Activated CD4-positive, alpha-beta T cell treated with anti-CD3 and anti-CD28 coated beads, Interleukin-2, amount 10 ng/mL, durations not matched to agents 7 days and 5 days (primary cell): Measurements from ENCODE around the gene CAST. TPM values are rescaled to one million over a fixed set of nuclear protein-coding genes. Genes with fewer than 3 reads are reported as not detected.

Experiments used
- CTCF ChIA-PET: fragments of 350-600 bp; sonication (Branson Sonifier 250); formaldehyde crosslinking; loops from one replicate; lab custom pipeline; 2021; ENCODE audit warnings: antibody characterized with exemption; lab: Charles Lee
- POLR2A ChIA-PET: fragments of 350-600 bp; sonication (Branson Sonifier 250); formaldehyde crosslinking; loops from one replicate; lab custom pipeline; 2021; ENCODE audit warnings: antibody characterized with exemption; lab: Charles Lee
- DNase-seq: peaks from one replicate; pipeline ENCODE4 v3.0.0-alpha.2; 2020
- H3K27ac Mint-ChIP-seq: one replicate; pipeline ENCODE4 v1.8.0; 2021; ENCODE audit warnings: mild to moderate bottlenecking, moderate library complexity, mixed read lengths
- H3K27me3 Mint-ChIP-seq: one replicate; pipeline ENCODE4 v1.8.0; 2021; ENCODE audit warnings: mixed read lengths
- H3K36me3 Mint-ChIP-seq: one replicate; pipeline ENCODE4 v1.8.0; 2021; ENCODE audit warnings: low read depth, mixed read lengths
- H3K4me1 Mint-ChIP-seq: one replicate; pipeline ENCODE4 v1.8.0; 2021; ENCODE audit warnings: mixed read lengths
- H3K4me3 Mint-ChIP-seq: one replicate; pipeline ENCODE4 v1.8.0; 2021; ENCODE audit warnings: mild to moderate bottlenecking, moderate library complexity, mixed read lengths
- H3K9me3 Mint-ChIP-seq: one replicate; pipeline ENCODE4 v1.8.0; 2021; ENCODE audit warnings: mixed read lengths
- total RNA-seq, 2 experiments: library from RNA; stranded (reverse); gene quantifications; one replicate each; pipeline ENCODE4 v1.2.3, GENCODE V29; 2021

CAST gene
- total RNA-seq, 2 experiments from 2014 or later = 178 to 218 TPM

GRCh38 chr5:96745025-96745424 lies 82.8 kb downstream of the CAST start:
- POLR2A ChIA-PET = no interaction called here
- H3K9me3 Mint-ChIP-seq = no peaks in the 10 kb centered on the region
- peaks cover 76% of the 10 kb centered on the region for H3K36me3 Mint-ChIP-seq
- H3K4me1 Mint-ChIP-seq = no peaks in the 10 kb centered on the region
- no peak overlapping the region for H3K4me3 Mint-ChIP-seq
- no peak overlapping the region for H3K27ac Mint-ChIP-seq
- no peaks in the 10 kb centered on the region for H3K27me3 Mint-ChIP-seq
- CTCF ChIA-PET = interaction anchor here (1.3 kb wide), 1 partner anchor 31 kb away, joined by 3 read pairs; no protein-coding TSS in a partner anchor
- DNase-seq = no peak

- no peaks in the 10 kb centered on the region for H3K9me3 Mint-ChIP-seq
- POLR2A ChIA-PET = no interaction called here
- H3K27ac Mint-ChIP-seq = peak overlapping the region; percentile 76
- CTCF ChIA-PET = interaction anchor here (1.2 to 1.3 kb wide), 2 partner anchors 16 to 32 kb away, joined by 3 read pairs; no protein-coding TSS in a partner anchor
- peaks cover 72% of the 10 kb centered on the region for H3K36me3 Mint-ChIP-seq
- no peaks in the 10 kb centered on the region for H3K27me3 Mint-ChIP-seq
- H3K4me3 Mint-ChIP-seq = no peak overlapping the region
- H3K4me1 Mint-ChIP-seq = no peaks in the 10 kb centered on the region
- no peak for DNase-seq
Measured at GRCh38 chr5:96745844-96746531, 83.8 kb downstream of the CAST start.

- no peak overlapping the region for H3K27ac Mint-ChIP-seq
- H3K9me3 Mint-ChIP-seq = no peaks in the 10 kb centered on the region
- ChIA-PET POLR2A (no interaction called here), CTCF (interaction anchor here (0.6 kb wide), 1 partner anchor 46 kb away, joined by 3 read pairs; no protein-coding TSS in a partner anchor)
- DNase-seq = no peak
- no peaks in the 10 kb centered on the region for H3K27me3 Mint-ChIP-seq
- H3K4me1 Mint-ChIP-seq = peaks cover 1% of the 10 kb centered on the region
- peaks cover 60% of the 10 kb centered on the region for H3K36me3 Mint-ChIP-seq
- H3K4me3 Mint-ChIP-seq = no peak overlapping the region
Measured at GRCh38 chr5:96747720-96748119, 85.5 kb downstream of the CAST start.

GRCh38 chr5:96750110-96750822 lies 88.1 kb downstream of the CAST start:
- Mint-ChIP-seq H3K36me3 (peaks cover 52% of the 10 kb centered on the region), H3K4me1 (peaks cover 1% of the 10 kb centered on the region), H3K27me3 (no peaks in the 10 kb centered on the region), H3K4me3 (no peak overlapping the region), H3K27ac (no peak overlapping the region), H3K9me3 (no peaks in the 10 kb centered on the region)
- ChIA-PET POLR2A (no interaction called here), CTCF (interaction anchor here (1.2 to 4.1 kb wide), 3 partner anchors 15 to 124 kb away, joined by 3 to 26 read pairs (median 3); no protein-coding TSS in a partner anchor)
- no peak for DNase-seq

GRCh38 chr5:96751203-96752169 lies 89.3 kb downstream of the CAST start:
- ChIA-PET POLR2A (no interaction called here), CTCF (interaction anchor here (0.5 to 4.1 kb wide), 15 partner anchors 9 to 409 kb away, joined by 3 to 26 read pairs (median 3); partner anchors contain the start of gene LNPEP)
- Mint-ChIP-seq H3K27me3 (no peaks in the 10 kb centered on the region), H3K9me3 (no peaks in the 10 kb centered on the region), H3K36me3 (peaks cover 49% of the 10 kb centered on the region), H3K4me3 (no peak overlapping the region), H3K27ac (no peak overlapping the region), H3K4me1 (peaks cover 1% of the 10 kb centered on the region)
- DNase-seq = no peak

- H3K27ac Mint-ChIP-seq = no peak overlapping the region
- H3K4me3 Mint-ChIP-seq = no peak overlapping the region
- no peaks in the 10 kb centered on the region for H3K27me3 Mint-ChIP-seq
- H3K9me3 Mint-ChIP-seq = no peaks in the 10 kb centered on the region
- ChIA-PET POLR2A (no interaction called here), CTCF (interaction anchor here (0.5 to 4.1 kb wide), 18 partner anchors 10 to 411 kb away, joined by 3 to 26 read pairs (median 3); partner anchors contain the start of gene LNPEP)
- DNase-seq = peak; percentile 71
- H3K4me1 Mint-ChIP-seq = peaks cover 1% of the 10 kb centered on the region
- H3K36me3 Mint-ChIP-seq = peaks cover 53% of the 10 kb centered on the region
Measured at GRCh38 chr5:96752341-96753016, 90.3 kb downstream of the CAST start.

- POLR2A ChIA-PET = no interaction called here
- DNase-seq = no peak
Measured at GRCh38 chr5:96753017-96753397, 90.8 kb downstream of the CAST start.

GRCh38 chr5:96753848-96754247 lies 91.7 kb downstream of the CAST start:
- no peaks in the 10 kb centered on the region for H3K27me3 Mint-ChIP-seq
- H3K4me3 Mint-ChIP-seq = no peak overlapping the region
- no peak for DNase-seq
- peaks cover 51% of the 10 kb centered on the region for H3K36me3 Mint-ChIP-seq
- ChIA-PET CTCF (no interaction called here), POLR2A (no interaction called here)
- no peaks in the 10 kb centered on the region for H3K9me3 Mint-ChIP-seq
- H3K4me1 Mint-ChIP-seq = peaks cover 1% of the 10 kb centered on the region
- H3K27ac Mint-ChIP-seq = no peak overlapping the region

More at GRCh38 chr5:96753017-96753397, 90.8 kb downstream of the CAST start:
- CTCF ChIA-PET = interaction anchor here (0.8 to 4.1 kb wide), 12 partner anchors 10 to 411 kb away, joined by 3 to 26 read pairs (median 3); partner anchors contain the start of gene LNPEP
- no peak overlapping the region for H3K4me3 Mint-ChIP-seq
- peaks cover 1% of the 10 kb centered on the region for H3K4me1 Mint-ChIP-seq
- peaks cover 52% of the 10 kb centered on the region for H3K36me3 Mint-ChIP-seq
- H3K27ac Mint-ChIP-seq = no peak overlapping the region
- no peaks in the 10 kb centered on the region for H3K9me3 Mint-ChIP-seq
- H3K27me3 Mint-ChIP-seq = no peaks in the 10 kb centered on the region

- H3K4me3 Mint-ChIP-seq = no peak overlapping the region
- H3K27me3 Mint-ChIP-seq = no peaks in the 10 kb centered on the region
- peaks cover 49% of the 10 kb centered on the region for H3K36me3 Mint-ChIP-seq
- ChIA-PET POLR2A (no interaction called here), CTCF (no interaction called here)
- no peak for DNase-seq
- no peak overlapping the region for H3K27ac Mint-ChIP-seq
- no peaks in the 10 kb centered on the region for H3K9me3 Mint-ChIP-seq
- H3K4me1 Mint-ChIP-seq = peaks cover 1% of the 10 kb centered on the region
Measured at GRCh38 chr5:96755851-96756250, 93.7 kb downstream of the CAST start.

- ChIA-PET POLR2A (no interaction called here), CTCF (interaction anchor here (1.9 kb wide), 1 partner anchor 23 kb away, joined by 5 read pairs; no protein-coding TSS in a partner anchor)
- no peak for DNase-seq
- H3K27ac Mint-ChIP-seq = no peak overlapping the region
- no peaks in the 10 kb centered on the region for H3K9me3 Mint-ChIP-seq
- H3K4me3 Mint-ChIP-seq = no peak overlapping the region
- peaks cover 47% of the 10 kb centered on the region for H3K36me3 Mint-ChIP-seq
- H3K4me1 Mint-ChIP-seq = no peaks in the 10 kb centered on the region
- H3K27me3 Mint-ChIP-seq = no peaks in the 10 kb centered on the region
Measured at GRCh38 chr5:96756985-96757384, 94.8 kb downstream of the CAST start.

GRCh38 chr5:96758621-96759020 lies 96.4 kb downstream of the CAST start:
- ChIA-PET CTCF (interaction anchor here (1.9 kb wide), 1 partner anchor 22 kb away, joined by 5 read pairs; no protein-coding TSS in a partner anchor), POLR2A (no interaction called here)
- Mint-ChIP-seq H3K27me3 (no peaks in the 10 kb centered on the region), H3K9me3 (no peaks in the 10 kb centered on the region), H3K27ac (no peak overlapping the region), H3K4me1 (no peaks in the 10 kb centered on the region), H3K36me3 (peaks cover 49% of the 10 kb centered on the region), H3K4me3 (no peak overlapping the region)
- no peak for DNase-seq
